Aorta (tissue), 5 donors: ENCODE data around the gene NPC1. TPM values are rescaled to one million over a fixed set of nuclear protein-coding genes. Genes with fewer than 3 reads are reported as not detected.
"Not testable (repeated sequence)": the region's sequence is repeated elsewhere in the genome, so short reads cannot be mapped to it uniquely, and the experiment has no call there.

Experiments used
- ATAC-seq: fragments of 200-7000 bp; cut with Tn5 transposase; one replicate; pipeline ENCODE4 v1.9.1; 2022; ENCODE audit warnings: moderate library complexity; ENCODE audit not compliant: low FRiP score
- DNase-seq, 2 donors: peaks; one replicate each; pipeline ENCODE4 v3.0.0-alpha.2; 2020
- H3K27ac ChIP-seq, 2 donors: one replicate each; pipeline ENCODE4 v1.5.1; 2013; ENCODE audit warnings: low read length in 2 of 2, mild to moderate bottlenecking in 2 of 2, moderate library complexity in 2 of 2, control low read depth in 1 of 2, inconsistent platforms in 1 of 2, low read depth in 1 of 2
- H3K27me3 ChIP-seq, 2 donors: one replicate each; pipeline ENCODE4 v1.6.1; 2013; ENCODE audit warnings: control low read depth in 1 of 2, low read length in 1 of 2, mild to moderate bottlenecking in 1 of 2, moderate library complexity in 1 of 2; ENCODE audit not compliant: insufficient read depth in 2 of 2, control insufficient read depth in 1 of 2
- H3K36me3 ChIP-seq, 2 donors: one replicate each; pipeline ENCODE4 v1.6.1; 2013; ENCODE audit warnings: control low read depth in 1 of 2, low read length in 1 of 2, mild to moderate bottlenecking in 1 of 2; ENCODE audit not compliant: insufficient read depth in 2 of 2, control insufficient read depth in 1 of 2
- H3K4me1 ChIP-seq, 2 donors: one replicate each; pipeline ENCODE4 v1.6.1; 2013; ENCODE audit warnings: low read length in 2 of 2, control low read depth in 1 of 2, mild to moderate bottlenecking in 1 of 2, moderate library complexity in 1 of 2; ENCODE audit not compliant: insufficient read depth in 2 of 2, control insufficient read depth in 1 of 2
- H3K4me3 ChIP-seq, 2 donors: one replicate each; pipeline ENCODE4 v1.5.1; 2013; ENCODE audit warnings: low read length in 2 of 2, control low read depth in 1 of 2, mild to moderate bottlenecking in 1 of 2
- H3K9me3 ChIP-seq: one replicate; pipeline ENCODE4 v1.6.1; 2013; ENCODE audit warnings: mild to moderate bottlenecking, low read length; ENCODE audit not compliant: control insufficient read depth
- WGBS, 2 donors: extraction: QIAGEN DNeasy Blood & Tissue Kit; methylation state at CpG; one replicate each; pipeline ENCODE4 v1.1.7; 2013; 5-methylcytosine and 5-hydroxymethylcytosine counted together
- intact Hi-C, 2 donors: fragments of 100-400 bp; cut with DNase I; formaldehyde crosslinking; loops; one replicate each; pipeline versions ENCODE4 v1.14.2 to v1.15.0; 2022
- polyA plus RNA-seq, 2 donors: library from polyadenylated mRNA; stranded (reverse); fragments of 200-250 nt; gene quantifications; one replicate each; pipeline ENCODE4 v1.2.3, GENCODE V29; 2013
- total RNA-seq, 2 donors: library from RNA; stranded (reverse); fragmentation: NEBNext Ultra II Directional; extraction: Animal tissue kit (Norgen Biotek cat#: 25700); gene quantifications; one replicate each; pipeline ENCODE4 v1.2.1, GENCODE V29; 2021
- donor health status: healthy with polysubstance abuse.
- donor health status: Bipolar disorder and iron deficiency.
- donor health status: DM: no; HTN: no; CAD: no.
- donor health status: DM: no; HTN: no; CAD: no.
- donor health status: DM: yes; HTN: yes; CAD: no.

Gene NPC1
- total and polyA plus RNA-seq, 4 donors = 16.2 to 81.0 (median 43.7) TPM

GRCh38 chr18:23583071-23583865 lies 3.0 kb downstream of the NPC1 start:
- H3K9me3 ChIP-seq = no peaks in the 10 kb centered on the region
- intact Hi-C loops = no loop called here
- DNase-seq (no peak), ATAC-seq (no peak)
- H3K27ac ChIP-seq = no peak overlapping the region
- peaks cover 3 to 6% of the 10 kb centered on the region in 2 donors for H3K4me1 ChIP-seq
- 87 to 88% methylated on average over 5 of the region's 5 CpGs for WGBS, 2 donors
- no peaks in the 10 kb centered on the region for H3K27me3 ChIP-seq
- no peaks in the 10 kb centered on the region for H3K36me3 ChIP-seq
- no peak overlapping the region for H3K4me3 ChIP-seq

DNA sequence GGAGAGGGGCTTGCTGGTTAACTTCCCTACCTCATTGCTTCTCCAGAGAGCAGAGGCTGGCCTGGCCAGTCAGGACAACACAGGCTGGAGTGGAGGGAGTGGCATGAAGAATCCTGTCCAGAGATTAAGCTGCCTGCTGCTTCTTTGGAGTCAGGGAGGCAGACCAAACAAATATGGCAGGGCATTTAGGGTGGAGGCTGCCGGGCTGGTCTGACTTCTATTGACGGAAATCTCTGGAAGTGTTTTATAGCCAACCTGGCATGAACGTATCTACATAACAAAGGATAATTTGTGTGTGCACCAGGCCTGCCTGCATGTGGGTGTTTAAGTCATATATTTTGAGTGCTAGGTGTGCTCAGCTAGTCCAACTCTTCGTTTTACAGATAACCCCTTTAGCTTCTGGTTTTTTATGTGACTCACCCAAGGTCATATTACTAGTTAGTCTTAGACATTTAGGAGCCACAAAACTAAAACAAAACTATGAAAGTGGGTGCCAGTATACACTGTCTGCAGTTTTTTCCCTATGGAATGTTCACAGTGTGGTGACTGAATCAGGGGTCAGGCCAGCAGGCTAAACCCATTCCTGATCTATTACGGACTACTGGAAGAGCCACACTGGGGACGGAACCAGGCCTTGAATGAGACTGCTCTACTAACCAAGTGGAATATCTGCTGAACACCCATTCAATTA lies 5.5 kb downstream of the NPC1 start:
- Histone ChIP-seq H3K4me3 (no peak overlapping the region), H3K27ac (no peak overlapping the region), H3K9me3 (no peaks in the 10 kb centered on the region), H3K27me3 (no peaks in the 10 kb centered on the region), H3K4me1 (peaks cover 3 to 6% of the 10 kb centered on the region in 2 donors), H3K36me3 (peaks cover 0 to 3% of the 10 kb centered on the region in 2 donors)
- ATAC-seq (no peak), DNase-seq (no peak)
- intact Hi-C loops = no loop called here
- 87 to 92% methylated on average over 6 of the region's 6 CpGs for WGBS, 2 donors

GRCh38 chr18:23578891-23579653 lies 7.2 kb downstream of the NPC1 start:
- Histone ChIP-seq H3K27me3 (no peaks in the 10 kb centered on the region), H3K27ac (no peak overlapping the region), H3K4me1 (peaks cover 0 to 3% of the 10 kb centered on the region in 2 donors), H3K4me3 (no peak overlapping the region), H3K36me3 (peaks cover 0 to 3% of the 10 kb centered on the region in 2 donors), H3K9me3 (no peaks in the 10 kb centered on the region)
- DNase-seq (no peak), ATAC-seq (no peak)
- 80 to 83% methylated on average over 8 of the region's 8 CpGs for WGBS, 2 donors
- intact Hi-C loops = no loop called here

DNA sequence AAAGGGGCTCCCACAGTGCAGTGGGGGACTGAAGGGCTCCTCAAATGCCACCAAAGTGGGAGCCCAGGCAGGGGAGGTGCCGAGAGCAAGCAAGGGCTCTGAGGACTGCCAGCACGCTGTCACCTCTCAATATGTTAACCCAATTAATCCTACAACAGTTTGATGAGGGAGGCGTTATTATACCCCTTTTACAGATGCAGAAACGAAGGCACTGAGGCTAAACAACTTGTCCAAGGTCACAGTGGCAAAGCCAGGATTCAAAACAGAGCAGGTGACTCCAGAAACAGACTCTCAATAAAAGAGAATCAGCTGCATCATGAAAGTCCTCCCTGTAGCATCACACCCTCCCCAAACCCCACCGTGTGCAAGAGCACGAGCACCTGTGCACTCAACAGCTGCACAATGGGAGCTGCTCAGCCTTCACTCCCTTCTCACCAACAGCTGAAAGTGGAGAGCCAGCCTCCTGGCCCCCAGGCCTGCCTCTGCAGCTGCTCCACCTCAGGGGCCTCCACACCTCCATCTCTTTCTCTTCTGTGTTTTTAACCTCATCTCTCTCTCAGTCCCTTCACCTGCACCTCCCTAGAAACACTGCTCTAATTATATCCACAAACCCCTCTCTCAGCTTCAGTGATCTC lies 8.1 kb downstream of the NPC1 start:
- 91 to 99% methylated on average over 6 of the region's 6 CpGs for WGBS, 2 donors
- H3K9me3 ChIP-seq = no peaks in the 10 kb centered on the region
- ATAC-seq (no peak), DNase-seq (no peak)
- intact Hi-C loops = no loop called here
- H3K27me3 ChIP-seq = no peaks in the 10 kb centered on the region
- peaks cover 0 to 3% of the 10 kb centered on the region in 2 donors for H3K36me3 ChIP-seq
- H3K4me3 ChIP-seq = no peak overlapping the region
- no peak overlapping the region for H3K27ac ChIP-seq
- H3K4me1 ChIP-seq = peaks cover 0 to 3% of the 10 kb centered on the region in 2 donors

GRCh38 chr18:23577521-23577920 lies 8.8 kb downstream of the NPC1 start:
- intact Hi-C loops = not testable (repeated sequence)

GRCh38 chr18:23575309-23575651 lies 11.0 kb downstream of the NPC1 start:
- no peak overlapping the region for H3K27ac ChIP-seq
- no peaks in the 10 kb centered on the region for H3K9me3 ChIP-seq
- H3K4me1 ChIP-seq = no peaks in the 10 kb centered on the region
- H3K27me3 ChIP-seq = no peaks in the 10 kb centered on the region
- WGBS, 2 donors = 93 to 96% methylated on average over 7 of the region's 7 CpGs
- ATAC-seq (no peak), DNase-seq (no peak)
- H3K36me3 ChIP-seq = peaks cover 3 to 10% of the 10 kb centered on the region in 2 donors
- intact Hi-C loops = no loop called here
- no peak overlapping the region for H3K4me3 ChIP-seq

More at GRCh38 chr18:23577521-23577920, 8.8 kb downstream of the NPC1 start:
- not testable (repeated sequence) for DNase-seq, H3K4me3 ChIP-seq, H3K27me3 ChIP-seq, H3K4me1 ChIP-seq, ATAC-seq, H3K9me3 ChIP-seq, H3K27ac ChIP-seq, H3K36me3 ChIP-seq
- WGBS, 2 donors = 96% methylated on average over 14 to 24 of the region's 24 CpGs

DNA sequence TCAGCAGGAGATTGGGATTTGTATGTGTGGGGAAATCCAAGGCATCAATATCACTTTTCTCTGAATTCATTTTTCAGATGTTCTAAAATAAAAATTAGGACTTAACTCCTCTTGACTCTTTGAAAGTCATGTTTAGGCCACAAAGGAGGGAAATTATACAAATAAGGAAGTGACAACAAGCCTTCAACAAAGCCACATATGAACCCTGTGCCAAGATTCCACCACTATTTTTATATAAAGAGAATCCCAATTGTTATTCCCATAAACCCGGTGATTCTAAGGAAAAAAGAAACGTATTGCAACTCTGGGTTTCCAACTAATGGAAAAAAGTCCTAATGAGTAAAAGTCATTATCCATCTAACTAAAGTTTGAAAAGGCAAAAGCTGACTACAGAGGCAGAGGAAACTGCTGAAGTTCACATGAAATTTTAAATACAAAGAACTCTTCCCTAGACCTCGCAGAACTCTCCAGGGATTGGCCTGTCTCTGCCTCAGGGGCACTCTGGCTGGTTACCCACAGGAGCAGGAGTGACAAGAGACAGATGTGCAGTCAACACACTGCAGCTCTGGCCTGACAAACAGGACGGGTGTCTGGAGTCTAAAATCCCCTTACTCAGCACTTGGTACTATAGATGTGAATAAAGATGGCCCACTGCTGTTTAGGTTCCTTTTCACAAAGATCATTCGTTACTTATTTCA lies 11.5 kb downstream of the NPC1 start:
- Histone ChIP-seq H3K4me1 (no peaks in the 10 kb centered on the region), H3K27ac (no peak overlapping the region), H3K27me3 (no peaks in the 10 kb centered on the region), H3K9me3 (no peaks in the 10 kb centered on the region), H3K4me3 (no peak overlapping the region), H3K36me3 (peaks cover 4 to 10% of the 10 kb centered on the region in 2 donors)
- WGBS, 2 donors = 62 to 70% methylated on average over 5 of the region's 5 CpGs
- no peak for ATAC-seq
- intact Hi-C loops = no loop called here
- no peak for DNase-seq
